ENCODE measurements around the gene DLX1. TPM values are rescaled to one million over a fixed set of nuclear protein-coding genes. Genes with fewer than 3 reads are reported as not detected.

DLX1 gene
- total and polyA plus RNA-seq, 2 of the 8 experiments (the other 6 are each of a cell fraction or from before 2014, with no cell fraction given), result 0.11 TPM; not detected in 1

DNA sequence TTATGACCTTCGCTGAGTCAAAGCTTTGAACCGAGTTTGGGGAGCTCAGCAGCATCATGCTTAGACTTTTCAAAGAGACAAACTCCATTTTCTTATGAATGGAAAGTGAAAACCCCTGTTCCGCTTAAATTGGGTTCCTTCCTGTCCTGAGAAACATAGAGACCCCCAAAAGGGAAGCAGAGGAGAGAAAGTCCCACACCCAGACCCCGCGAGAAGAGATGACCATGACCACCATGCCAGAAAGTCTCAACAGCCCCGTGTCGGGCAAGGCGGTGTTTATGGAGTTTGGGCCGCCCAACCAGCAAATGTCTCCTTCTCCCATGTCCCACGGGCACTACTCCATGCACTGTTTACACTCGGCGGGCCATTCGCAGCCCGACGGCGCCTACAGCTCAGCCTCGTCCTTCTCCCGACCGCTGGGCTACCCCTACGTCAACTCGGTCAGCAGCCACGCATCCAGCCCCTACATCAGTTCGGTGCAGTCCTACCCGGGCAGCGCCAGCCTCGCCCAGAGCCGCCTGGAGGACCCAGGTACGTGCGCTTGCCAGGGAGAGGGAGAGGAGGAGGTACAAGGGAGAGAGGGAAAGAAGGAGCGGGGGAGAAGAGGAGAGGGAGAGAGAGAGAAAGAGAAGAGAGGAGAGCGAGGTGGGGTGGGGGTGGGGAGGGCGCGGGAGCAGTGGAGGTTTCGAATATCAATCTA lies at the start of gene DLX1 (continued):
- TF ChIP-seq TCF12 (IDR thresholded peaks at IDR 0.05; ENCODE audit: low read depth, low read length), result no peak
- TF ChIP-seq CBX5 (IDR thresholded peaks at IDR 0.05; ENCODE audit: low read depth, low read length), result no peak
- TF ChIP-seq KDM1A (IDR thresholded peaks at IDR 0.05; ENCODE audit: borderline replicate concordance, low read length), result no peak
- TF ChIP-seq GTF2F1 (IDR thresholded peaks at IDR 0.05; ENCODE audit: borderline replicate concordance, low read depth, low read length), result no peak
- peak; percentile 71 for TF ChIP-seq BRCA1 (IDR thresholded peaks at IDR 0.05; ENCODE audit: low read depth, low read length)
- TF ChIP-seq RBBP5 (IDR thresholded peaks at IDR 0.05; ENCODE audit: borderline replicate concordance, low read depth, low read length), result no peak
- TF ChIP-seq, protein P1, sequence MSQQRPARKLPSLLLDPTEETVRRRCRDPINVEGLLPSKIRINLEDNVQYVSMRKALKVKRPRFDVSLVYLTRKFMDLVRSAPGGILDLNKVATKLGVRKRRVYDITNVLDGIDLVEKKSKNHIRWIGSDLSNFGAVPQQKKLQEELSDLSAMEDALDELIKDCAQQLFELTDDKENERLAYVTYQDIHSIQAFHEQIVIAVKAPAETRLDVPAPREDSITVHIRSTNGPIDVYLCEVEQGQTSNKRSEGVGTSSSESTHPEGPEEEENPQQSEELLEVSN (IDR thresholded peaks at IDR 0.05), result 0 out of 2 replicates have a peak, but pooled peaks have one; percentile 13
- TF ChIP-seq BCL11A (IDR thresholded peaks at IDR 0.05; ENCODE audit: low read depth in 2 of 2, low read length in 2 of 2), result no peak

Data from H1 (cell line).